OCI-LY1 (cell line): ENCODE results near the gene GMDS.

ENCODE experiments used
- H2AFZ ChIP-seq: fragments of 200-600 bp; sonication (generic), shearing (Covaris generic); 2 replicates; pipeline ENCODE4 v1.6.0; 2014; ENCODE audit warnings: antibody characterized with exemption, mild to moderate bottlenecking, low read length
- H3F3A ChIP-seq: fragments of 200-600 bp; sonication (generic), shearing (Covaris generic); 2 replicates; pipeline ENCODE4 v1.6.0; 2014; ENCODE audit warnings: mild to moderate bottlenecking, antibody characterized with exemption, low read length, moderate library complexity; ENCODE audit not compliant: insufficient read depth
- H3K27ac ChIP-seq: fragments of 200-600 bp; sonication (generic); 2 replicates; pipeline ENCODE4 v1.5.1; 2014; ENCODE audit warnings: low read length, mixed run types, mild to moderate bottlenecking, low read depth; ENCODE audit not compliant: poor library complexity, severe bottlenecking
- H3K27me3 ChIP-seq: fragments of 200-600 bp; sonication (generic); 2 replicates; pipeline ENCODE4 v1.6.0; 2014; ENCODE audit warnings: antibody characterized with exemption, mild to moderate bottlenecking, low read length, moderate library complexity; ENCODE audit not compliant: insufficient read depth
- H3K36me3 ChIP-seq: fragments of 200-600 bp; sonication (generic); 2 replicates; pipeline ENCODE4 v1.6.1; 2014; ENCODE audit warnings: mild to moderate bottlenecking, antibody characterized with exemption, low read length, moderate library complexity, mixed read lengths; ENCODE audit not compliant: insufficient read depth
- H3K4me1 ChIP-seq: fragments of 200-600 bp; sonication (generic); 2 replicates; pipeline ENCODE4 v1.5.1; 2014; ENCODE audit warnings: mild to moderate bottlenecking, low read length, moderate library complexity; ENCODE audit not compliant: insufficient read depth, severe bottlenecking
- H3K4me2 ChIP-seq: fragments of 200-600 bp; sonication (generic), shearing (Covaris generic); 2 replicates; pipeline ENCODE4 v1.6.1; 2014; ENCODE audit warnings: low read length
- H3K4me3 ChIP-seq: fragments of 200-600 bp; sonication (generic); 2 replicates; pipeline ENCODE4 v1.5.1; 2014; ENCODE audit warnings: low read length, low read depth, mild to moderate bottlenecking, mixed read lengths; ENCODE audit not compliant: poor library complexity, severe bottlenecking
- H3K79me2 ChIP-seq: fragments of 200-600 bp; shearing (Covaris generic); 2 replicates; pipeline ENCODE4 v1.6.1; 2016; ENCODE audit warnings: mixed run types, low read length, mixed read lengths; ENCODE audit not compliant: insufficient read depth
- H3K9ac ChIP-seq: fragments of 200-600 bp; sonication (generic), shearing (Covaris generic); 2 replicates; pipeline ENCODE4 v1.6.1; 2014; ENCODE audit warnings: mild to moderate bottlenecking, low read length, mixed read lengths
- H3K9me2 ChIP-seq: fragments of 200-600 bp; sonication (generic), shearing (Covaris generic); 2 replicates; pipeline ENCODE4 v1.6.1; 2014; ENCODE audit warnings: low read depth, mild to moderate bottlenecking, low read length, mixed read lengths
- H3K9me3 ChIP-seq: fragments of 200-600 bp; shearing (Covaris generic); 2 replicates; pipeline ENCODE4 v1.6.1; 2014; ENCODE audit warnings: low read length, mixed read lengths
- H4K20me1 ChIP-seq: fragments of 200-600 bp; sonication (generic), shearing (Covaris generic); 2 replicates; pipeline ENCODE4 v1.6.0; 2016; ENCODE audit warnings: mild to moderate bottlenecking, low read length; ENCODE audit not compliant: insufficient read depth
- CTCF ChIP-seq: fragments of 200-600 bp; sonication (generic), shearing (Covaris generic); IDR thresholded peaks from 2 replicates; pipeline ENCODE4 v1.5.1; 2017; ENCODE audit warnings: mild to moderate bottlenecking, antibody characterized with exemption, low read length, moderate library complexity, mixed read lengths
- EZH2 ChIP-seq: fragments of 200-600 bp; sonication (generic), shearing (Covaris generic); IDR thresholded peaks from 2 replicates; pipeline ENCODE4 v1.8.0; 2017; ENCODE audit warnings: borderline replicate concordance, mixed run types, mild to moderate bottlenecking, antibody characterized with exemption, low read length, moderate library complexity, mixed read lengths

Gene GMDS

GRCh38 chr6:1836690-1837089 is 408.7 kb downstream of the GMDS start:
- H3K27me3 ChIP-seq: no peaks in the 10 kb centered on the region
- no peaks in the 10 kb centered on the region for H3K79me2 ChIP-seq
- no peak overlapping the region for H3K4me3 ChIP-seq
- no peak for TF ChIP-seq EZH2
- TF ChIP-seq CTCF: no peak
- H3K9ac ChIP-seq: no peak overlapping the region
- no peaks in the 10 kb centered on the region for H3K9me3 ChIP-seq
- no peak overlapping the region for H3K4me2 ChIP-seq
- no peaks in the 10 kb centered on the region for H3K36me3 ChIP-seq
- H2AFZ ChIP-seq: no peak overlapping the region
- H3K4me1 ChIP-seq: peaks cover 24% of the 10 kb centered on the region
- no peak overlapping the region for H3K27ac ChIP-seq
- no peaks in the 10 kb centered on the region for H3F3A ChIP-seq
- no peaks in the 10 kb centered on the region for H4K20me1 ChIP-seq
- no peaks in the 10 kb centered on the region for H3K9me2 ChIP-seq

- Histone ChIP-seq H3K4me1 (peaks cover 16% of the 10 kb centered on the region), H3K27ac (no peak overlapping the region), H3K4me3 (no peak overlapping the region), H3K9ac (no peak overlapping the region), H3K79me2 (no peaks in the 10 kb centered on the region), H4K20me1 (no peaks in the 10 kb centered on the region), H3K36me3 (no peaks in the 10 kb centered on the region), H3F3A (no peaks in the 10 kb centered on the region), H3K9me2 (no peaks in the 10 kb centered on the region), H3K27me3 (no peaks in the 10 kb centered on the region), H3K4me2 (no peak overlapping the region), H2AFZ (no peak overlapping the region), H3K9me3 (0 out of 2 replicates have a peak, but pooled peaks cover 3% of the 10 kb centered on the region)
- no peak for TF ChIP-seq CTCF
These were observed 410.5 kb downstream of the GMDS start for GRCh38 chr6:1834646-1835516.

GRCh38 chr6:1834207-1834606 is 411.2 kb downstream of the GMDS start:
- Histone ChIP-seq H3F3A (no peaks in the 10 kb centered on the region), H3K9me3 (peaks cover 6% of the 10 kb centered on the region; the same call in 1 of the 2 replicates), H3K9me2 (no peaks in the 10 kb centered on the region), H3K4me3 (no peak overlapping the region), H2AFZ (no peak overlapping the region), H4K20me1 (no peaks in the 10 kb centered on the region), H3K9ac (no peak overlapping the region), H3K36me3 (no peaks in the 10 kb centered on the region), H3K4me2 (no peak overlapping the region), H3K4me1 (peaks cover 16% of the 10 kb centered on the region), H3K27ac (no peak overlapping the region), H3K27me3 (no peaks in the 10 kb centered on the region), H3K79me2 (no peaks in the 10 kb centered on the region)
- TF ChIP-seq EZH2 (no peak), CTCF (no peak)
